Prostate gland (tissue), 2 donors: Measurements from ENCODE around the gene CDK11A. TPM values are rescaled to one million over a fixed set of nuclear protein-coding genes. Genes with fewer than 3 reads are reported as not detected.
"Not testable (repeated sequence)": the region's sequence is repeated elsewhere in the genome, so short reads cannot be mapped to it uniquely, and the experiment has no call there.

Experiments
- DNase-seq: peaks from one replicate; pipeline ENCODE4 v3.0.0-alpha.2; 2019; ENCODE audit warnings: low spot score
- H3K27ac ChIP-seq, 2 donors: fragments of 200-600 bp; sonication (generic); 2 replicates each; pipeline ENCODE4 v1.5.1; 2017 to 2019
- H3K27me3 ChIP-seq: fragments of 200-600 bp; sonication (generic); replicated peaks from 2 replicates; pipeline ENCODE4 v1.5.1; 2019; ENCODE audit not compliant: insufficient read depth
- H3K36me3 ChIP-seq, 2 donors: fragments of 200-600 bp; sonication (generic); 1 replicate in 1 of 2; 2 replicates in 1 of 2; pipeline versions ENCODE4 v1.5.1 to v1.8.1; 2017 to 2019
- H3K4me1 ChIP-seq: fragments of 200-600 bp; sonication (generic); replicated peaks from 2 replicates; pipeline ENCODE4 v1.5.1; 2019
- H3K4me3 ChIP-seq, 2 donors: fragments of 200-600 bp; sonication (generic); 2 replicates each; pipeline ENCODE4 v1.5.1; 2017 to 2019
- H3K9me3 ChIP-seq: fragments of 200-600 bp; sonication (generic); 2 replicates; pipeline ENCODE4 v1.5.1; 2017
- POLR2A ChIP-seq: fragments of 450-650 bp; IDR thresholded peaks from one replicate; pipeline ENCODE4 v1.6.1; 2016; ENCODE audit warnings: antibody characterized with exemption, mild to moderate bottlenecking
- POLR2AphosphoS5 ChIP-seq: sonication (generic); formaldehyde crosslinking; IDR thresholded peaks from one replicate; pipeline ENCODE4 v1.6.1; 2017; ENCODE audit warnings: antibody characterized with exemption
- WGBS: methylation state at CpG from one replicate; pipeline ENCODE4 v1.1.5; 2018; 5-methylcytosine and 5-hydroxymethylcytosine counted together
- intact Hi-C: fragments of 100-400 bp; cut with DNase I; formaldehyde crosslinking; loops from one replicate; pipeline ENCODE4 v1.14.2; 2022
- total RNA-seq, 2 donors: library from RNA; depleted of rRNA; stranded (reverse); fragments of >200 nt; gene quantifications; one replicate each; pipeline ENCODE4 v1.1.0, GENCODE V29; 2016
- TF ChIP-seq, protein P1 (sequence below), 4 experiments: fragments of 200-600 bp in 2 of 4; fragments of 450-650 bp in 2 of 4; sonication (generic) in 2 of 4; IDR thresholded peaks; 1 replicate in 3 of 4; 2 replicates in 1 of 4; pipeline ENCODE4 v1.5.1; 2016 to 2019; ENCODE audit warnings: antibody characterized with exemption in 4 of 4, mild to moderate bottlenecking in 2 of 4, moderate library complexity in 2 of 4

Gene CDK11A
- 10 to 100 TPM; 31.1 to 47.4 TPM for total RNA-seq

DNA sequence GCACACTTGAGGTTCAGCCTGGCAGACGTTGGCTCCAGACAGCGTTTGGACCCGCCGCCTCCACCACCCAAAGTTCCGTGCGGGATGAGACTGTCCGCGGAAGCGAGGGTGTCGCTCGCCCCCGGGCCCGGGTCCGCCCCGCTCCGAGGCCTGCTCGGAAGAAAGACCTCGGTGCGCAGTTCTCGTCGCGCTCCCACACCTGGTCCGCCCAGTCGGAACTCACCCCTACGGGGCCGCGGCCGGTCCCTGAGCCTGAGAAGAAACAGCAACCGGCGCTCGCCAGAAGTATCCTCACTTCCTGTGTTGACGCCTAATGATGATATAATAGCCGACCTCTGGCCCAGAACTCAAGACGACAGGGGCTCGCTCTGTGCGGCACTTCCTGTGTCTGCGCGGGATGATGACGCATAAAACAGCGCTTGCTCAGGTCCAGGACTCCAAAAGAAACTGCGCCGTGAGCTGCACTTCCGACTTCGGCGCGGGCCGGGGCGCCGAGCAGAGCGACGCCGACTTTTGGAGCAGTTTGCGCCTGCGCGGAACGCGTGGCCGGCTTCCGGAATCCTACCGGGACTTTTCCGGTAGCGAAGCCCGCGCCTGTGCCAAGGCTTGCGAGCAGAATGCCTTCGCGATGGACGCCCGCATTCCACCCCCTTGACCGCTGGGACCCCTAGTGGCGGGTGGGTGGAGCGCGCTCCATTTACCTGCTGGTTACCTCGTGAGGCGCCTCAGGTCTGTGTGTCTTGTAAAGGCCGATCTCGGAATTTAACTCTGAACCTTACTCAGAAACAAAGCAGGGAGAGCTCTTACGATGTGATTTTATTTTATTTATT lies at the start of gene CDK11A:
Gene CDK11A (minus strand): TSS at position 323 of the 830 bp plus-strand sequence. CDS start 1,539 bp downstream, outside the sequence.
- H3K36me3 ChIP-seq, H3K27me3 ChIP-seq, H3K4me1 ChIP-seq, intact Hi-C loops, H3K9me3 ChIP-seq: not testable (repeated sequence)
- DNase-seq: peak; percentile 97
- peak within 1 kb of the TSS; percentile 56 to 61 for H3K4me3 ChIP-seq
- WGBS: 0% methylated on average over 24 of the region's 78 CpGs
- TF ChIP-seq POLR2AphosphoS5 (peak; percentile 95), POLR2A (peak; percentile 64)
- TF ChIP-seq, protein P1, sequence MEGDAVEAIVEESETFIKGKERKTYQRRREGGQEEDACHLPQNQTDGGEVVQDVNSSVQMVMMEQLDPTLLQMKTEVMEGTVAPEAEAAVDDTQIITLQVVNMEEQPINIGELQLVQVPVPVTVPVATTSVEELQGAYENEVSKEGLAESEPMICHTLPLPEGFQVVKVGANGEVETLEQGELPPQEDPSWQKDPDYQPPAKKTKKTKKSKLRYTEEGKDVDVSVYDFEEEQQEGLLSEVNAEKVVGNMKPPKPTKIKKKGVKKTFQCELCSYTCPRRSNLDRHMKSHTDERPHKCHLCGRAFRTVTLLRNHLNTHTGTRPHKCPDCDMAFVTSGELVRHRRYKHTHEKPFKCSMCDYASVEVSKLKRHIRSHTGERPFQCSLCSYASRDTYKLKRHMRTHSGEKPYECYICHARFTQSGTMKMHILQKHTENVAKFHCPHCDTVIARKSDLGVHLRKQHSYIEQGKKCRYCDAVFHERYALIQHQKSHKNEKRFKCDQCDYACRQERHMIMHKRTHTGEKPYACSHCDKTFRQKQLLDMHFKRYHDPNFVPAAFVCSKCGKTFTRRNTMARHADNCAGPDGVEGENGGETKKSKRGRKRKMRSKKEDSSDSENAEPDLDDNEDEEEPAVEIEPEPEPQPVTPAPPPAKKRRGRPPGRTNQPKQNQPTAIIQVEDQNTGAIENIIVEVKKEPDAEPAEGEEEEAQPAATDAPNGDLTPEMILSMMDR (IDR thresholded peaks at IDR 0.05): peak in 3 of 4 experiments; percentile 20 to 63 (median 46)
- peak within 1 kb of the TSS; percentile 80 to 81 for H3K27ac ChIP-seq

DNA sequence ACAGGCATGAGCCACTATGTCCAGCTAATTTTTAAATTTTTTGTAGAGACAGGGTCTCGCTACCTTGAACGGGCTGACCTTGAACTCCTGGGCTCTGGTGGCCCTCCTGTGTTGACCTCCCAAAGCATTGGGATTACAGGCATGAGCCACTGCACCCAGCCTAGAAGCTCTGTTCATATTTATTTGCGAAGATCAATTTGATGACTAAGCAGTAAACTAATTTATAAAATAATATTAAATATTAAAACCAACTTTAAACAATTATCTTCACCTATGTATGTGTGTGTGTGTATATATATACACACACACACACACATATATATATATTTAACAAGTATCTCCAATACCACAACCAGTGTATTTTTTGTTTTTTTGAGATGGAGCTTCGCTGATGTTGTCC lies 49.7 kb upstream of the CDK11A start:
- H3K4me1 ChIP-seq: peaks cover 9% of the 10 kb centered on the region
- no peak overlapping the region for H3K27ac ChIP-seq
- H3K9me3 ChIP-seq: no peaks in the 10 kb centered on the region
- no peaks in the 10 kb centered on the region for H3K36me3 ChIP-seq
- DNase-seq: no peak
- intact Hi-C loops: no loop called here
- no peak overlapping the region for H3K4me3 ChIP-seq
- no peaks in the 10 kb centered on the region for H3K27me3 ChIP-seq
- TF ChIP-seq POLR2A (no peak), POLR2AphosphoS5 (no peak)
- TF ChIP-seq, protein P1 (IDR thresholded peaks at IDR 0.05): no peak
- 93% methylated on average over 4 of the region's 4 CpGs for WGBS

DNA sequence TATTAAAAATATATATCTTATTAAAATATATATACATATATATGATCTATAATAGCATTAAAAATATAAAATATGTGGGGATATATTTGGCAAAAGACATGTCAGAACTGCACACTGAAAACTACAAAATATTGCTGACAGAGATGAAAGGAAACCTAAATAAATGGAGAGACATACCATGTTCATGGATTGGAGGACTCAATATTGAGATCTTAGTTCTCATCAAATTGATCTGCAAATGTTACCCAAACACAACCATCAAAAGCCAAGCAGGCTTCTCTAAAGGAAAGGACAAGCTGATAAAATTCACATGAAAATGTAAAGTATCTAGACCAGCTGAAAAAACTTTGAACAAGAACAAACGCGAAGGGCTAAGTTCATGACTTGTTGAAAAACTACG lies 46.9 kb upstream of the CDK11A start:
- TF ChIP-seq POLR2AphosphoS5 (no peak), POLR2A (no peak)
- TF ChIP-seq, protein P1 (IDR thresholded peaks at IDR 0.05): no peak
- intact Hi-C loops: no loop called here
- no peaks in the 10 kb centered on the region for H3K27me3 ChIP-seq
- H3K4me3 ChIP-seq: no peak overlapping the region
- peaks cover 6% of the 10 kb centered on the region for H3K4me1 ChIP-seq
- WGBS: 99% methylated on average over 3 of the region's 3 CpGs
- no peaks in the 10 kb centered on the region for H3K9me3 ChIP-seq
- no peaks in the 10 kb centered on the region for H3K36me3 ChIP-seq
- DNase-seq: no peak
- no peak overlapping the region for H3K27ac ChIP-seq

DNA sequence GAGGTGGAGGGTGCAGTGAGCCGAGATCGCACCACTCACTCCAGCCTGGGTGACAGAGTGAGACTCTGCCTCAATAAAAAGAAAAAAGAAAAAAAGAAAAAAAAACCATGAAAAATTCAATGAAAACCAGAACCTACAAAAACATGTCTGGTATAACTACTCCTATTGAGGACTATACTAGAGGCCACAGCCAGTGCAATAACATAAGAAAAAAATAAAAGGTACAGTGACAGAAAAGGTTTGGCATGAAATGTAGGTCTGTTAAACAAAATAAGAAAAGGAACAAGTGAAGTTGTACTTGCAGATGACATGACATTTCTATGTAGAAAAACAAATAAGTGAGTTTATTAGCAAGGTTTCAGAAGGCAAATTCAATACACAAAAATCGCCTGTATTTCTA lies 45.9 kb upstream of the CDK11A start:
- Histone ChIP-seq H3K4me1 (no peaks in the 10 kb centered on the region), H3K27ac (no peak overlapping the region), H3K9me3 (no peaks in the 10 kb centered on the region), H3K36me3 (no peaks in the 10 kb centered on the region), H3K27me3 (no peaks in the 10 kb centered on the region), H3K4me3 (no peak overlapping the region)
- no peak for DNase-seq
- 95% methylated on average over 3 of the region's 3 CpGs for WGBS
- TF ChIP-seq, protein P1 (IDR thresholded peaks at IDR 0.05): no peak
- no peak for TF ChIP-seq POLR2A
- no peak for TF ChIP-seq POLR2AphosphoS5
- intact Hi-C loops: no loop called here
